Breast epithelium (tissue), 3 donors: Measurements from ENCODE around the gene CTXN1.

Experiments
- CTCF ChIP-seq, 3 donors: fragments of 450-650 bp; IDR thresholded peaks; one replicate each; pipeline ENCODE4 v1.5.1; 2016 to 2017; ENCODE audit warnings: antibody characterized with exemption in 3 of 3, mild to moderate bottlenecking in 3 of 3, moderate library complexity in 3 of 3
- POLR2A ChIP-seq: fragments of 450-650 bp; IDR thresholded peaks from one replicate; pipeline ENCODE4 v1.6.1; 2016; ENCODE audit warnings: antibody characterized with exemption, mild to moderate bottlenecking, moderate library complexity

GRCh38 chr19:7928334-7928706 is 2.4 kb upstream of the CTXN1 start:
- TF ChIP-seq CTCF (IDR thresholded peaks at IDR 0.05) (no peak), POLR2A (no peak)
